ENCODE data around the gene CFAP91.
"Not testable (repeated sequence)": the region's sequence is repeated elsewhere in the genome, so short reads cannot be mapped to it uniquely, and the experiment has no call there.

CFAP91 gene

GRCh38 chr3:119677641-119677934, 25.2 kb upstream of the CFAP91 start:
- no peak for DNase-seq (ENCODE audit: low read depth)

GRCh38 chr3:119678209-119678608, 24.6 kb upstream of the CFAP91 start:
- DNase-seq (ENCODE audit: low read depth): not testable (repeated sequence)

GRCh38 chr3:119679874-119680273, 22.9 kb upstream of the CFAP91 start:
- no peak for DNase-seq (ENCODE audit: low read depth)

GRCh38 chr3:119681279-119681678, 21.5 kb upstream of the CFAP91 start:
- DNase-seq (ENCODE audit: low read depth): no peak

- DNase-seq (ENCODE audit: low read depth): no peak
Measured at GRCh38 chr3:119683421-119683820, 19.4 kb upstream of the CFAP91 start.

GRCh38 chr3:119690043-119690656, 12.7 kb upstream of the CFAP91 start:
- no peak for DNase-seq (ENCODE audit: low read depth)

- no peak for DNase-seq (ENCODE audit: low read depth)
Measured at GRCh38 chr3:119695480-119695879, 7.3 kb upstream of the CFAP91 start.

GRCh38 chr3:119697394-119697793, 5.4 kb upstream of the CFAP91 start:
- no peak for DNase-seq (ENCODE audit: low read depth)

GRCh38 chr3:119700269-119700919, 2.4 kb upstream of the CFAP91 start:
- DNase-seq (ENCODE audit: low read depth): peak; percentile 13

GRCh38 chr3:119700920-119701734, 1.7 kb upstream of the CFAP91 start:
- no peak for DNase-seq (ENCODE audit: low read depth)

- DNase-seq (ENCODE audit: low read depth): no peak
Measured at GRCh38 chr3:119703820-119704531, 1.2 kb downstream of the CFAP91 start.

GRCh38 chr3:119715105-119715504, 12.3 kb downstream of the CFAP91 start:
- DNase-seq (ENCODE audit: low read depth): no peak

GRCh38 chr3:119716998-119717397, 14.2 kb downstream of the CFAP91 start:
- no peak for DNase-seq (ENCODE audit: low read depth)

- no peak for DNase-seq (ENCODE audit: low read depth)
Measured at GRCh38 chr3:119717520-119717919, 14.7 kb downstream of the CFAP91 start.

GRCh38 chr3:119723022-119723421, 20.2 kb downstream of the CFAP91 start:
- no peak for DNase-seq (ENCODE audit: low read depth)

- DNase-seq (ENCODE audit: low read depth): no peak
Measured at GRCh38 chr3:119726909-119727308, 24.1 kb downstream of the CFAP91 start.

- no peak for DNase-seq (ENCODE audit: low read depth)
Measured at GRCh38 chr3:119729996-119730395, 27.2 kb downstream of the CFAP91 start.

GRCh38 chr3:119731560-119732343, 28.9 kb downstream of the CFAP91 start:
- DNase-seq (ENCODE audit: low read depth): no peak

- no peak for DNase-seq (ENCODE audit: low read depth)
Measured at GRCh38 chr3:119733812-119734211, 31.0 kb downstream of the CFAP91 start.

GRCh38 chr3:119738741-119739140, 35.9 kb downstream of the CFAP91 start:
- no peak for DNase-seq (ENCODE audit: low read depth)

- DNase-seq (ENCODE audit: low read depth): no peak
Measured at GRCh38 chr3:119741657-119742590, 39.1 kb downstream of the CFAP91 start.

Measured in activated gamma-delta T cell treated with anti-CD3 and anti-CD28 coated beads, Interleukin-2, amount 50 U/mL, for 16 hours (primary cell).